Osteocyte (in vitro differentiated cells): ENCODE results near the gene TRH. TPM values are rescaled to one million over a fixed set of nuclear protein-coding genes. Genes with fewer than 3 reads are reported as not detected.

Experiments used
- DNase-seq: peaks from one replicate; pipeline ENCODE4 v3.0.0; 2021; ENCODE audit warnings: mixed read lengths; ENCODE audit not compliant: unreplicated experiment; ENCODE audit errors: extremely low spot score
- H3K27ac Mint-ChIP-seq: one replicate; pipeline ENCODE4 v1.8.0; 2021; ENCODE audit warnings: mild to moderate bottlenecking, mixed read lengths; ENCODE audit not compliant: unreplicated experiment
- H3K27me3 Mint-ChIP-seq: one replicate; pipeline ENCODE4 v1.8.0; 2021; ENCODE audit warnings: mixed read lengths; ENCODE audit not compliant: unreplicated experiment
- H3K36me3 Mint-ChIP-seq: one replicate; pipeline ENCODE4 v1.8.0; 2021; ENCODE audit warnings: mixed read lengths; ENCODE audit not compliant: unreplicated experiment
- H3K4me1 Mint-ChIP-seq: one replicate; pipeline ENCODE4 v1.8.0; 2021; ENCODE audit warnings: mixed read lengths; ENCODE audit not compliant: unreplicated experiment
- H3K4me3 Mint-ChIP-seq: one replicate; pipeline ENCODE4 v1.8.0; 2021; ENCODE audit warnings: mild to moderate bottlenecking, moderate library complexity, mixed read lengths; ENCODE audit not compliant: unreplicated experiment
- H3K9me3 Mint-ChIP-seq: one replicate; pipeline ENCODE4 v1.8.0; 2021; ENCODE audit warnings: mixed read lengths; ENCODE audit not compliant: unreplicated experiment
- total RNA-seq: library from RNA; stranded (reverse); gene quantifications from 2 replicates; pipeline ENCODE4 v1.2.1, GENCODE V29; 2021
- TF ChIP-seq, protein P1 (sequence below): fragments of 200-600 bp; sonication (generic); IDR thresholded peaks from 2 replicates; pipeline ENCODE4 v1.5.0; 2021; ENCODE audit warnings: antibody characterized with exemption, mild to moderate bottlenecking, moderate library complexity

The TRH gene
- total RNA-seq, 1 donor from 2014 or later, result not detected

DNA sequence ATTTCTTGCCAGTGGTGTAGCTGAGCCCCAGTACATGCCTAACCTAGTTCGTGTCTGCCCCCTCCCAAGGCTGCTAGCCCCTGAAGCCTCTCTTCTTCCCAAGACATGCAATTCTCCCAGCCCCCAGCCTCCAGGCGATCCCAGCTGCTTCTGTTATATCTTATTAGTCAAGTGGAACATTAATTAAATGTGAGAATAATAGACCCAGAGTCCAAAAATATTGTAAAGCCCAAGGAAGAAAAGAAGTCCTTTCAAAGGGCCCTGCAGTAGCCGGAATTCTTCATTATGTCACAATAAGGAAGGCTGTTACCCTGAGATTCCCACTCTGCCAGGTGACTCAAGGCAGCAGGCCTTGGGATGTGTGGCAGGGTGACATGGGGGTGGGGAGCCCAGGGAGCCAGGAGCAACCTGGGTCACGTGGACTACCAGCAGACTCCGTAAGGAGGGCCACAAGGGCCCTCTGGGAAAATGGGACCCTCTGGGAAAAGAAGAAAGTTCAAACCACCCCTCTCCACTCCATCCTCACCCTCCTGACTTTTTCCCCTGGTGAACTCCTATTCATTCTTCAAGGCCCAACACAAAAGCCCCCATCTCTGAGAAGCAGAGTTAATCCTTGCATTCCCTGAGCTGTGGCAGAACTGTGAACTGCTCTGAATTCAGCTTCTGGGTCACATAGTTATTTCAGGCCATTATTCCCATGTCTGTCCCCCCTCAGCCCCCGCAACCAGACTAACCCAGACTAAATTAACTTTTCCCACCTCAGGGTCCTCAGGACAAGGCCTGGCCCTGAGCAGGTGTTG, 21.8 kb upstream of the TRH start:
- TF ChIP-seq, protein P1, sequence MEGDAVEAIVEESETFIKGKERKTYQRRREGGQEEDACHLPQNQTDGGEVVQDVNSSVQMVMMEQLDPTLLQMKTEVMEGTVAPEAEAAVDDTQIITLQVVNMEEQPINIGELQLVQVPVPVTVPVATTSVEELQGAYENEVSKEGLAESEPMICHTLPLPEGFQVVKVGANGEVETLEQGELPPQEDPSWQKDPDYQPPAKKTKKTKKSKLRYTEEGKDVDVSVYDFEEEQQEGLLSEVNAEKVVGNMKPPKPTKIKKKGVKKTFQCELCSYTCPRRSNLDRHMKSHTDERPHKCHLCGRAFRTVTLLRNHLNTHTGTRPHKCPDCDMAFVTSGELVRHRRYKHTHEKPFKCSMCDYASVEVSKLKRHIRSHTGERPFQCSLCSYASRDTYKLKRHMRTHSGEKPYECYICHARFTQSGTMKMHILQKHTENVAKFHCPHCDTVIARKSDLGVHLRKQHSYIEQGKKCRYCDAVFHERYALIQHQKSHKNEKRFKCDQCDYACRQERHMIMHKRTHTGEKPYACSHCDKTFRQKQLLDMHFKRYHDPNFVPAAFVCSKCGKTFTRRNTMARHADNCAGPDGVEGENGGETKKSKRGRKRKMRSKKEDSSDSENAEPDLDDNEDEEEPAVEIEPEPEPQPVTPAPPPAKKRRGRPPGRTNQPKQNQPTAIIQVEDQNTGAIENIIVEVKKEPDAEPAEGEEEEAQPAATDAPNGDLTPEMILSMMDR, result no peak
- no peaks in the 10 kb centered on the region for H3K4me1 Mint-ChIP-seq
- DNase-seq, result no peak
- no peaks in the 10 kb centered on the region for H3K9me3 Mint-ChIP-seq
- peaks cover 72% of the 10 kb centered on the region for H3K27me3 Mint-ChIP-seq
- no peak overlapping the region for H3K4me3 Mint-ChIP-seq
- no peak overlapping the region for H3K27ac Mint-ChIP-seq
- no peaks in the 10 kb centered on the region for H3K36me3 Mint-ChIP-seq

DNA sequence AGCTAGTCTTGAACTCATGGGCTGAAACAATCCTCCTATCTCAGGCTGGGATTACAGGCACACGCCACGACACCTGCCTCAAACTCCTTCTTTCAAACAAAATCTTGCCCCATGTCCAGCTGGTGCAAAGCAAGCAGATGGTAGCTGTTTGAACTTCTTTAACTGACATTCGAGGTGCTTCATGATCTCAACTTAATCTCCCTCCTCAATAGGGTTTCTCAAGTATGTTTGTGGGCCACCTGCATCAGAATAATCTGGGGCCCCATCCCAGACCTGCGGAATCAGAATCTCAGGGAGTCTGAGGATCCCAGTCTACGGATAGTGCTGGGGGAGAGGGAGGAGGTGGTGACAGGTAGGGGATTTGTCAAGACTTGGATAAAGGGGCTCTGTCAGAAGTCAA, 20.9 kb upstream of the TRH start:
- Mint-ChIP-seq H3K4me3 (no peak overlapping the region), H3K27ac (no peak overlapping the region), H3K4me1 (no peaks in the 10 kb centered on the region), H3K27me3 (peaks cover 77% of the 10 kb centered on the region), H3K9me3 (no peaks in the 10 kb centered on the region), H3K36me3 (no peaks in the 10 kb centered on the region)
- TF ChIP-seq, protein P1, result no peak
- DNase-seq, result no peak

DNA sequence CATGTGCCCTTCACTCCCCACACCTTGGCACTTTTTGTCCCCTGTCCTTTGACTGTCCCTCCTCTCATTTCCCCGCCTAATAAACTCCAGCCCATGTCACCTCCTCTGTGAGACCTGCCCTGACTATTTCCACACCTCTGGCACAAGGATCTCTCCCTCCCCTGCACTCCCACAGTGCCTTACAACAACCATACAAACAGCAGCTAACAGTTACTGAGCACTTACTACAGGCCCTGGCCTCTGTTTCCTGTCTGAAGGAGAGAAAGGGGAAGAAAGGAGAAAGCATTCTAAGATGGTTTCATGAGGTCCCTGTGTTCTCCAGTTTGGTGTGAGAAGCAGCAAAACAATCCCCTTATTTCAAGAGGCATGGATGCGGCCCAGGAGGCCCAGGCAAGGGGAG, 20.0 kb upstream of the TRH start:
- TF ChIP-seq, protein P1, result no peak
- no peak for DNase-seq
- no peak overlapping the region for H3K4me3 Mint-ChIP-seq
- H3K9me3 Mint-ChIP-seq, result no peaks in the 10 kb centered on the region
- no peak overlapping the region for H3K27ac Mint-ChIP-seq
- no peaks in the 10 kb centered on the region for H3K36me3 Mint-ChIP-seq
- H3K4me1 Mint-ChIP-seq, result no peaks in the 10 kb centered on the region
- peaks cover 69% of the 10 kb centered on the region for H3K27me3 Mint-ChIP-seq

DNA sequence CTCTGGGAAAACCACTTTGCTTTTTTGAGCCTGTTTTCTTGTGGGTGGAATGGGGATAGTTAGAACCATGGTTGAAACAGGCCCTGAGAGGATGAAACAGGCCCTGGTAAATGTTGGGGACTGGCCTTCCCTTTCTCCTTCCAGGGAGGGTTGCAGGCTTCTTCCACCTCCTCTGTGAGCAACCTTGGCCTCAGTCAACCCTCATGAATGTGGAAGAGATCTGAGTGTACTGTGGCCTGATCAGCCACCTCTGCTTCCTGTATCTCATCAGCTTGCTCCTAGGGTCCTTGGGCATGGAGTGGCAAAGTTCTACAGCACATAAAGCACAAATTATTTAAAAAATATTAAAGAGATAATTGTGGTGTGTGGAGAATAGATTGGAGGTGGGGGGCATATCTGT, 17.6 kb upstream of the TRH start:
- no peaks in the 10 kb centered on the region for H3K4me1 Mint-ChIP-seq
- no peaks in the 10 kb centered on the region for H3K36me3 Mint-ChIP-seq
- TF ChIP-seq, protein P1, result no peak
- H3K27me3 Mint-ChIP-seq, result peaks cover 79% of the 10 kb centered on the region
- H3K4me3 Mint-ChIP-seq, result no peak overlapping the region
- H3K27ac Mint-ChIP-seq, result no peak overlapping the region
- no peak for DNase-seq
- no peaks in the 10 kb centered on the region for H3K9me3 Mint-ChIP-seq

DNA sequence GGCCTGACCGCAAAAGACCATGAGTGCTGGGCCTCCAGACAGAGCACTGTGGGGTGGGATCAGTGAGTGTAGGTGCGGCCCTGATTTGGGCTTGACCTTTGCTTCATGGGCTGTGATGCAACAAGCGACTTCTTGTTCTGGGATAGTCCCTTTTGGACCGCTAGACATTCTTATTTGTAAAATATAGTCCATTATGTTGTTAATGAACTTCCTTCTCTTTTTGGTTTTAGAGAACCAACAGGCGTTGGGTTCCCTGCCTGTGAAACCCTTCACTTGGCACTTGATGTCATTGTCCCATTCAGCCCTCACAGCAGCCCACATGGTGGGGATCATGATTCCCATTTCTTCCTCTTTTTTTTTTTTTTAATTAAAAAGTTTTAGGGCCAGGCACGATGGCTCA, 15.8 kb upstream of the TRH start:
- no peaks in the 10 kb centered on the region for H3K36me3 Mint-ChIP-seq
- no peak overlapping the region for H3K4me3 Mint-ChIP-seq
- TF ChIP-seq, protein P1, result no peak
- H3K27ac Mint-ChIP-seq, result no peak overlapping the region
- peaks cover 63% of the 10 kb centered on the region for H3K27me3 Mint-ChIP-seq
- DNase-seq, result no peak
- no peaks in the 10 kb centered on the region for H3K4me1 Mint-ChIP-seq
- H3K9me3 Mint-ChIP-seq, result no peaks in the 10 kb centered on the region
